Right atrium auricular region (tissue), 2 donors: ENCODE results near the gene NTN5. TPM values are rescaled to one million over a fixed set of nuclear protein-coding genes. Genes with fewer than 3 reads are reported as not detected.
A peak's percentile ranks its signal among the peaks of the same experiment; 100 is the strongest.

Source experiments
- DNase-seq: peaks from one replicate; pipeline ENCODE4 v3.0.0-alpha.2; 2019; ENCODE audit warnings: low spot score
- H3K27ac ChIP-seq, 2 donors: fragments of 200-600 bp; sonication (generic); 1 replicate in 1 of 2; 2 replicates in 1 of 2; pipeline ENCODE4 v1.5.1; 2016 to 2019
- H3K27me3 ChIP-seq, 2 donors: fragments of 200-600 bp; sonication (generic); one replicate each; pipeline versions ENCODE4 v1.5.1 to v1.6.0; 2017 to 2019
- H3K36me3 ChIP-seq: fragments of 200-600 bp; sonication (generic); one replicate; pipeline ENCODE4 v1.5.1; 2016
- H3K4me1 ChIP-seq, 2 donors: fragments of 200-600 bp; sonication (generic); one replicate each; pipeline versions ENCODE4 v1.5.1 to v1.6.0; 2017 to 2019
- H3K4me3 ChIP-seq, 2 donors: fragments of 200-600 bp; sonication (generic); 1 replicate in 1 of 2; 2 replicates in 1 of 2; pipeline ENCODE4 v1.5.1; 2017 to 2019; ENCODE audit warnings: mild to moderate bottlenecking in 1 of 2, moderate library complexity in 1 of 2
- H3K9me3 ChIP-seq, 2 donors: fragments of 200-600 bp; sonication (generic); one replicate each; pipeline ENCODE4 v1.5.1; 2019
- CTCF ChIP-seq, 2 donors: fragments of 200-600 bp; sonication (generic); IDR thresholded peaks; one replicate each; pipeline ENCODE4 v1.5.1; 2019; ENCODE audit warnings: antibody characterized with exemption in 2 of 2
- total RNA-seq, 2 donors: library from RNA; depleted of rRNA; stranded (reverse); fragments of >200 nt; gene quantifications; one replicate each; pipeline ENCODE4 v1.1.0, GENCODE V29; 2016

NTN5 gene
- total RNA-seq, 2 donors from 2014 or later: 0.16 TPM; not detected in 1

GRCh38 chr19:48654299-48655059, 18.3 kb downstream of the NTN5 start:
- Histone ChIP-seq H3K27ac (no peak overlapping the region), H3K4me1 (no peaks in the 10 kb centered on the region), H3K36me3 (no peaks in the 10 kb centered on the region), H3K9me3 (no peaks in the 10 kb centered on the region), H3K4me3 (no peak overlapping the region), H3K27me3 (no peaks in the 10 kb centered on the region)
- no peak for TF ChIP-seq CTCF (IDR thresholded peaks at IDR 0.05)
- no peak for DNase-seq

- DNase-seq: no peak
- Histone ChIP-seq H3K27ac (no peak overlapping the region), H3K27me3 (no peaks in the 10 kb centered on the region), H3K36me3 (no peaks in the 10 kb centered on the region), H3K4me3 (no peak overlapping the region), H3K4me1 (no peaks in the 10 kb centered on the region), H3K9me3 (no peaks in the 10 kb centered on the region)
- TF ChIP-seq CTCF (IDR thresholded peaks at IDR 0.05): no peak
These were observed 21.2 kb downstream of the NTN5 start for GRCh38 chr19:48651683-48652048.

GRCh38 chr19:48650974-48651682, 21.7 kb downstream of the NTN5 start:
- no peak for DNase-seq
- H3K27me3 ChIP-seq: no peaks in the 10 kb centered on the region
- H3K9me3 ChIP-seq: no peaks in the 10 kb centered on the region
- H3K4me1 ChIP-seq: peaks cover 0 to 4% of the 10 kb centered on the region in 2 donors
- TF ChIP-seq CTCF (IDR thresholded peaks at IDR 0.05): no peak
- no peak overlapping the region for H3K27ac ChIP-seq
- H3K4me3 ChIP-seq: no peak overlapping the region
- H3K36me3 ChIP-seq: no peaks in the 10 kb centered on the region

GRCh38 chr19:48648134-48648533, 24.7 kb downstream of the NTN5 start:
- Histone ChIP-seq H3K4me3 (no peak overlapping the region), H3K4me1 (peaks cover 0 to 23% of the 10 kb centered on the region in 2 donors), H3K9me3 (no peaks in the 10 kb centered on the region), H3K27ac (no peak overlapping the region), H3K27me3 (no peaks in the 10 kb centered on the region), H3K36me3 (no peaks in the 10 kb centered on the region)
- no peak for DNase-seq
- TF ChIP-seq CTCF (IDR thresholded peaks at IDR 0.05): no peak

- Histone ChIP-seq H3K4me1 (peaks cover 0 to 23% of the 10 kb centered on the region in 2 donors), H3K9me3 (no peaks in the 10 kb centered on the region), H3K4me3 (peak overlapping the region; percentile 47 to 57), H3K27me3 (no peaks in the 10 kb centered on the region), H3K36me3 (no peaks in the 10 kb centered on the region), H3K27ac (peak overlapping the region; percentile 79 to 81)
- no peak for TF ChIP-seq CTCF (IDR thresholded peaks at IDR 0.05)
- DNase-seq: no peak
These were observed 26.0 kb downstream of the NTN5 start for GRCh38 chr19:48646722-48647216.
